ENCODE data around the gene FOXN3. TPM values are rescaled to one million over a fixed set of nuclear protein-coding genes. Genes with fewer than 3 reads are reported as not detected.

Gene FOXN3
- total RNA-seq, 2 experiments from 2014 or later = 124 to 127 TPM

- no peak for TF ChIP-seq CTCF (IDR thresholded peaks at IDR 0.05)
- DNase-seq (no peak), ATAC-seq (ENCODE audit: poor library complexity) (no peak)
- Histone ChIP-seq H3K27me3 (ENCODE audit: control insufficient read depth in 1 of 2, insufficient read depth in 2 of 2, low read length in 2 of 2) (peaks cover 0 to 10% of the 10 kb centered on the region in 2 experiments), H3K4me1 (ENCODE audit: insufficient read depth, low read length) (no peaks in the 10 kb centered on the region), H3K27ac (ENCODE audit: low read depth in 1 of 2, low read length in 2 of 2) (no peak overlapping the region), H3K9me3 (ENCODE audit: control insufficient read depth in 1 of 2, insufficient read depth in 1 of 2, low read length in 2 of 2) (no peaks in the 10 kb centered on the region), H3K4me3 (ENCODE audit: low read length) (no peak overlapping the region), H3K36me3 (ENCODE audit: insufficient read depth, low read length) (no peaks in the 10 kb centered on the region)
- Mint-ChIP-seq H3K9me3 (no peaks in the 10 kb centered on the region), H3K27ac (no peak overlapping the region), H3K4me3 (no peak overlapping the region), H3K36me3 (ENCODE audit: low read depth) (no peaks in the 10 kb centered on the region), H3K4me1 (ENCODE audit: low read depth) (no peaks in the 10 kb centered on the region), H3K27me3 (peaks cover 15% of the 10 kb centered on the region)
- intact Hi-C loops (cut with DNase I, micrococcal nuclease) = no loop called here
- ChIA-PET POLR2A (no interaction called here), CTCF (no interaction called here)
Observed at GRCh38 chr14:89110110-89110509, 306.9 kb downstream of the FOXN3 start.

GRCh38 chr14:89108608-89109007, 308.4 kb downstream of the FOXN3 start:
- ChIA-PET POLR2A (no interaction called here), CTCF (no interaction called here)
- Mint-ChIP-seq H3K36me3 (ENCODE audit: low read depth) (no peaks in the 10 kb centered on the region), H3K4me1 (ENCODE audit: low read depth) (no peaks in the 10 kb centered on the region), H3K9me3 (no peaks in the 10 kb centered on the region), H3K27me3 (peaks cover 16% of the 10 kb centered on the region), H3K4me3 (no peak overlapping the region), H3K27ac (no peak overlapping the region)
- DNase-seq (no peak), ATAC-seq (ENCODE audit: poor library complexity) (no peak)
- Histone ChIP-seq H3K27ac (ENCODE audit: low read depth in 1 of 2, low read length in 2 of 2) (no peak overlapping the region), H3K9me3 (ENCODE audit: control insufficient read depth in 1 of 2, insufficient read depth in 1 of 2, low read length in 2 of 2) (peaks cover 0 to 11% of the 10 kb centered on the region in 2 experiments), H3K4me3 (ENCODE audit: low read length) (no peak overlapping the region), H3K36me3 (ENCODE audit: insufficient read depth, low read length) (no peaks in the 10 kb centered on the region), H3K27me3 (ENCODE audit: control insufficient read depth in 1 of 2, insufficient read depth in 2 of 2, low read length in 2 of 2) (peaks cover 0 to 10% of the 10 kb centered on the region in 2 experiments), H3K4me1 (ENCODE audit: insufficient read depth, low read length) (no peaks in the 10 kb centered on the region)
- TF ChIP-seq CTCF (IDR thresholded peaks at IDR 0.05) = no peak
- intact Hi-C loops (cut with DNase I, micrococcal nuclease) = no loop called here

GRCh38 chr14:89107626-89108025, 309.4 kb downstream of the FOXN3 start:
- Mint-ChIP-seq H3K4me3 (no peak overlapping the region), H3K27me3 (peaks cover 21% of the 10 kb centered on the region)
- CTCF ChIA-PET = no interaction called here

More at GRCh38 chr14:89107626-89108025, 309.4 kb downstream of the FOXN3 start:
- Histone ChIP-seq H3K9me3 (ENCODE audit: control insufficient read depth in 1 of 2, insufficient read depth in 1 of 2, low read length in 2 of 2) (peaks cover 0 to 11% of the 10 kb centered on the region in 2 experiments), H3K4me1 (ENCODE audit: insufficient read depth, low read length) (no peaks in the 10 kb centered on the region), H3K4me3 (ENCODE audit: low read length) (no peak overlapping the region), H3K27ac (ENCODE audit: low read depth in 1 of 2, low read length in 2 of 2) (no peak overlapping the region), H3K36me3 (ENCODE audit: insufficient read depth, low read length) (no peaks in the 10 kb centered on the region), H3K27me3 (ENCODE audit: control insufficient read depth in 1 of 2, insufficient read depth in 2 of 2, low read length in 2 of 2) (peaks cover 0 to 10% of the 10 kb centered on the region in 2 experiments)
- ATAC-seq (ENCODE audit: poor library complexity) = no peak
- Mint-ChIP-seq H3K4me1 (ENCODE audit: low read depth) (no peaks in the 10 kb centered on the region), H3K9me3 (peaks cover 2% of the 10 kb centered on the region), H3K27ac (no peak overlapping the region), H3K36me3 (ENCODE audit: low read depth) (no peaks in the 10 kb centered on the region)
- intact Hi-C loops (cut with DNase I, micrococcal nuclease) = no loop called here
- POLR2A ChIA-PET = no interaction called here
- no peak for TF ChIP-seq CTCF (IDR thresholded peaks at IDR 0.05)
- DNase-seq = no peak
